ACC112 (cell line): ENCODE results near the gene ATP11A.

Experiments used
- H2AFZ ChIP-seq: fragments of 200-600 bp; sonication (generic); one replicate; pipeline ENCODE4 v1.6.0; 2017; ENCODE audit warnings: antibody characterized with exemption, low read length; ENCODE audit not compliant: unreplicated experiment
- H3K27ac ChIP-seq: fragments of 200-600 bp; sonication (generic); 2 replicates; pipeline ENCODE4 v1.5.1; 2014; ENCODE audit warnings: low read depth, mild to moderate bottlenecking, antibody characterized with exemption, low read length, moderate library complexity
- H3K27me3 ChIP-seq: fragments of 200-600 bp; sonication (generic); 2 replicates; pipeline ENCODE4 v1.6.1; 2014; ENCODE audit warnings: mild to moderate bottlenecking, antibody characterized with exemption, low read length, moderate library complexity, mixed read lengths; ENCODE audit not compliant: insufficient read depth
- H3K36me3 ChIP-seq: fragments of 200-600 bp; sonication (generic); 2 replicates; pipeline ENCODE4 v1.6.1; 2016; ENCODE audit warnings: mild to moderate bottlenecking, antibody characterized with exemption, low read length, moderate library complexity, mixed read lengths; ENCODE audit not compliant: insufficient read depth
- H3K4me1 ChIP-seq: fragments of 200-600 bp; sonication (generic); one replicate; pipeline ENCODE4 v1.6.1; 2016; ENCODE audit warnings: low read length, mixed read lengths; ENCODE audit not compliant: insufficient read depth, unreplicated experiment, control insufficient read depth
- H3K4me3 ChIP-seq: fragments of 200-600 bp; sonication (generic); 2 replicates; pipeline ENCODE4 v1.5.1; 2014; ENCODE audit warnings: mild to moderate bottlenecking, low read depth, low read length
- H3K79me2 ChIP-seq: fragments of 200-600 bp; sonication (generic); one replicate; pipeline ENCODE4 v1.6.0; 2016; ENCODE audit warnings: low read length; ENCODE audit not compliant: control insufficient read depth, unreplicated experiment, insufficient read depth

Gene ATP11A

DNA sequence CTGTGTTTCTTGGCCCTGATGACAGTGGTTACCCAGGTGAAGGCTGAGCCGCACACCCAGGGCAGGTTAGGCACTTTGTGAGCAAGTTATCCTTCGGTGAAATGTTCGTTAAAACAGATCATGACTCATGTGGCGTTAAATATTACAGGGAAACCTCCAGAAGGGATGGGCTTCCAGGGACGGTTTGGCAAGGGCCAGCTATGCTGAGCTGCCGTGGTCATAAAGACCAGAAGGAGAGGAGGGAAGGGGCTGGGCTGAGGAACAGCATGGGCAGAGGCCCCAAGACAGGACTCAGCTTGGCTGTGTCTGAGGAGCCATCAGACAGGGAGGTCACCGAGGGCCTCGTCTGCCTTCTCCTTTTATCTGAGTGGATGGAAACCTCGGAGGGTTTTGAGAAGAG, 47.5 kb downstream of the ATP11A start:
- Histone ChIP-seq H3K27ac (no peak overlapping the region), H3K27me3 (no peaks in the 10 kb centered on the region), H3K79me2 (no peaks in the 10 kb centered on the region), H2AFZ (no peak overlapping the region), H3K4me3 (no peak overlapping the region), H3K4me1 (peaks cover 14% of the 10 kb centered on the region), H3K36me3 (no peaks in the 10 kb centered on the region)

DNA sequence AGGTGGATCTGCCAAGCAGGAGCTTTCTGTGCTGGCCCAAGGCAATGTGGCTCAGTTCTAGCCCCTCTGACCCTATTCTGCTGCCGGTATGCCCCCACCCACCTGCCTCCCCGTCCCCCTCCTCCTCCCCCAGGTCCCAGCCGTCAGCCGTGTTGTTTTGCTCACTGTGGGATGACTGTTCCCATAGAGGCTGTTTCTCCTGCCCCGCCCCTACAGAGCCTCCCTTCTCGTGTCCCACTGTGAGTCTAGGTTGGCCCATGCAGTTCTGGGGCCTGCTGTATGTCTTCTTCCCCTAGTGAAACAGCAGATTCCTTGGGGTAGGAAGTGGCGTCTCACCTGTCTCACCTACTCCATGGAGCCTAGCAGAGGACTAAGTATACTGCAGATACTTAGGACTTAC, 48.8 kb downstream of the ATP11A start:
- peaks cover 14% of the 10 kb centered on the region for H3K4me1 ChIP-seq
- H3K36me3 ChIP-seq, result no peaks in the 10 kb centered on the region
- H3K4me3 ChIP-seq, result no peak overlapping the region
- peaks cover 4% of the 10 kb centered on the region for H3K79me2 ChIP-seq
- H2AFZ ChIP-seq, result no peak overlapping the region
- no peaks in the 10 kb centered on the region for H3K27me3 ChIP-seq
- H3K27ac ChIP-seq, result no peak overlapping the region

DNA sequence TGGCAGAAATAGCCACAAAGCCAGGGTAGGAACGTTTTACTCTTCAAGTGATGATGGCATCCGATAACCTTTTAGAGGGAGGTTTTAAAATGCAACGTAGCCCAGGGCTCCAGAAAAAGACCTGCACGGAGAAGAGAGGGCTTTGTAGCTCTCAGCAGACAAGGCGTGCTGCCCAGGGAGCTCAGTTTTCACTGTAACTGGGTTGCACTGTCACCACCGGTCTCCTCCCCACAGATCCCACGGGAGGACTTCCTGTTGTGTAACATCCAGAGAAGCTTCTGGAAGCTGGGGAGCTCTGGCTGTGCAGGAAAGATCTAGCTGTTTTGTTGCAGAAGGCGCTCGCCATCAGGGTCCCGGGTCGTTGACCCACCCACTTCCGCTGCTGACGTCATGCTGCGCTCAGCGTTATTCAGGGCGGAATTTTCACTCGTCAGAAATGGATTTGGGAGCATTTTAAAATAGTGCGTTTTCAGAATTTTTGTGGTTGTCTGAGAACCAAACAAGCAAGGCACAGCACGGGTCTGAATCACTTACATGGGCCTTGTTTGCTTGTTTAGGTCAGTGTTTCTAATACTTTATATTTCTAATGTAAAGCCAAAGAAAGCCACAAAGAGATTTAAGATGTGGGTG, 50.8 kb downstream of the ATP11A start:
- H3K79me2 ChIP-seq, result peaks cover 14% of the 10 kb centered on the region
- H3K36me3 ChIP-seq, result no peaks in the 10 kb centered on the region
- no peaks in the 10 kb centered on the region for H3K27me3 ChIP-seq
- peak overlapping the region; percentile 53 for H3K4me3 ChIP-seq
- H2AFZ ChIP-seq, result peak overlapping the region; percentile 23
- H3K27ac ChIP-seq, result peak overlapping the region; percentile 74
- peaks cover 18% of the 10 kb centered on the region for H3K4me1 ChIP-seq

DNA sequence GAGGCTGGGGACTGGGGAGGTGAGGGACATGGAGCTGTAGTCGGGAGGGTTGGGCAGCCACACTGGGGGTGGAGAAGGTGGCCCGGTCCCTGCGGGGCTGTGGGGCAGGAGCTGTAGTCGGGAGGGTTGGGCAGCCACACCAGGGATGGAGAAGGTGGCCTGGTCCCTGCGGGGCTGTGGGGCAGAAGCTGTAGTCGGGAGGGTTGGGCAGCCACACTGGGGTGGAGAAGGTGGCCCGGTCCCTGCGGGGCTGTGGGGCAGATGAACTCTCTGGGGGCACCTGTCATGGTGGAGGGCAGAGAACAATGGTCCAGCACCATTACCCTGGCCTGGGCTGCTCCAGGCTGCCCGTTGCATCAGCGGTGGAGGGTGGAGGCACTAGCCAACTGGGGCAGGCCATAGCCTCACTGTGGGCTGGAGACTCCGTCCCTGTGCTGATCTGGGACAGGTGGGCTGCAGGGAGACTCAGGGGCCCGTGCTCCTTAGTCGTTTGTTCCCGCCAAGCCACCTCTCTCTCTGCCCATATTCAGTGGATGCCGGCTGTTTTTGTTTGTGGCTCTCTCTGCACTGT, 51.4 kb downstream of the ATP11A start:
- H3K36me3 ChIP-seq, result no peaks in the 10 kb centered on the region
- H3K27ac ChIP-seq, result peak overlapping the region; percentile 74
- peak overlapping the region; percentile 53 for H3K4me3 ChIP-seq
- H3K27me3 ChIP-seq, result no peaks in the 10 kb centered on the region
- peak overlapping the region; percentile 23 for H2AFZ ChIP-seq
- H3K79me2 ChIP-seq, result peaks cover 18% of the 10 kb centered on the region
- H3K4me1 ChIP-seq, result peaks cover 18% of the 10 kb centered on the region

DNA sequence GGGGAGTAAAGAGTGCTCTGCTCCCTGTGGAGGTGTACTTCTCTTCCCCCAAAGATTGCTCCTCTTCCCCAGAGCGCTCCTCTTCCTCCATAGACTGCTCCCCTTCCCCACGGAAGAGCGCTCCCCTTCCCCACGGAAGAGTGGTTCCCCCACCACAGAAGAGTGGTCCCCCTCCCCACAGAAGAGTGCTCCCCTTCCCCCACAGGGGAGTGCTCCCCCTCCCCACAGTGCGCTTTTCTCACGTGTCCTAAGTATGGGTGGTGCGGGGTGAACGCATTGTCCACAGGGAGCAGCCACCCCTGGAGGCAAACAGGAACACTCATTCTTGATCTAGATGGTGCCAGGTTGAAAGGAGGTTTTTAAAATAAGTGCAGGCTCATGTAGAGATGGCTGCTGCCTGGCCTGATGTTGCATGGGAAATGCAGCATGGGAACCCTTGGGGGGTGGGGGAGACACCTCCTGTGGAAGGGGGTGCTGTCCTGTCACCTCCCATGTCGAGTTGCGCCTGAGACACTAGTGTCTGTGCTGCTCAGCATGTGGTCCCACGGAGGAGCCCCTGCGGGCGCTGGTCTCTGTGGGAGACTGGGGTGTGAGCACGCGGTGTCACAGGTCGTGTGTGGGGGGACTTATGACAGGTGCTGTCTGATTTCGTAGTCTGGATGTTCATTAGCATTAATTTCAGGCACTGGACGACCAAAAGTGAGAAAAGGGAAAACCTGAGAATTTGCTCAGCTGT, 52.2 kb downstream of the ATP11A start:
- Histone ChIP-seq H3K36me3 (no peaks in the 10 kb centered on the region), H3K4me1 (peaks cover 18% of the 10 kb centered on the region), H3K27me3 (no peaks in the 10 kb centered on the region)

DNA sequence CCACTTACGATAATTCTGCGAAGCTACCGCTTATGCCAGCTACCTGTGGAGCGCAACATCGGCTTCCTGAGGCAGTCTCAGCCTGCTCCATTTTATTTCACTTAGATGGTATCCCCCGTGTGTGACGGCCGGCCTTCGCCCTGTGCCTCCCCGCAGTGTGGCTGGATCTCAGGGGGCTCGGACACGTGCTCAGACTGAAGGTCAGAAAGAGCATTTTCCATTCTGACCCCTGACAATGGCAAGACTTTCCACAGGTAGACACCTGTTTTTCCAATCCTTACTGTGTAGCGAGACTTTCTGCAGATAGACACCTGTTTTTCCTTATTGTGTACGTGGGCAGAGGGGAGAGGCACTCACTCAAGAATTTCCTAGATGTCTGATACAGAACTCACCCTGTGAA, 52.7 kb downstream of the ATP11A start:
- H2AFZ ChIP-seq, result no peak overlapping the region
- H3K36me3 ChIP-seq, result no peaks in the 10 kb centered on the region
- peaks cover 18% of the 10 kb centered on the region for H3K79me2 ChIP-seq
- no peak overlapping the region for H3K4me3 ChIP-seq
- peaks cover 18% of the 10 kb centered on the region for H3K4me1 ChIP-seq
- no peaks in the 10 kb centered on the region for H3K27me3 ChIP-seq
- no peak overlapping the region for H3K27ac ChIP-seq

More for the DNA sequence above, 52.2 kb downstream of the ATP11A start:
- H3K79me2 ChIP-seq, result peaks cover 18% of the 10 kb centered on the region
- H2AFZ ChIP-seq, result no peak overlapping the region
- no peak overlapping the region for H3K27ac ChIP-seq
- H3K4me3 ChIP-seq, result no peak overlapping the region

DNA sequence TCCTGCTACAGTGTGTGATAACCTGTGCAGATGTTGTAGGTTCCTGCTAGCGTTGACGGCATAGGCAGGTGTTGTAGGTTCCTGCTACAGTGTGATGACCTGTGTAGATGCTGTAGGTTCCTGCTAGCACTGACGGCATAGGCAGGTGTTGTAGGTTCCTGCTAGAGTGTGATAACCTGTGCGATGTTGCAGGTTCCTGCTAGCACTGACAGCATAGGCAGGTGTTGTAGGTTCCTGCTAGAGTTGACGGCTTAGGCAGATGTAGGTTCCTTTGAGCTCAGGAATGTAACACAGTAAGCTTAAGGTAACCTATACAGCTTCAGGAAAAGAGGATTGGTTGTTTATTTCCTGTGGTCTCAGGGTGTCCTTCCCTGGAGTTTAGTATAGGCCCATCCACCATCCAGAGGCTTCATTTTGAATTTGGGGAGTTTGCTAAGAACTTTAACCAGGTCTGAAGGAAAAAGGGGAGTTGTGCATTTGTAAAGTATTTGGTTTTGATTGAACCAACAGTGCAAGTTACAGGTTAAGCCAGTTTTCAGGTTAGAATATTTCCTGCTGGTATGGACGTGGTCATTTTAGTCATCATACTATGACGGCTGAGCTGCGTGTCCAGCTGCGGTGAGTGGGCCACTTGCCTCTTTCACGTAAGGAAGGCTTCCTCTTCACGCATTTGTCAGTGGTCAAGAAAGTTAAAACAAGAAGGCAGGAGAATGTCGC, 53.8 kb downstream of the ATP11A start:
- H3K36me3 ChIP-seq, result no peaks in the 10 kb centered on the region

DNA sequence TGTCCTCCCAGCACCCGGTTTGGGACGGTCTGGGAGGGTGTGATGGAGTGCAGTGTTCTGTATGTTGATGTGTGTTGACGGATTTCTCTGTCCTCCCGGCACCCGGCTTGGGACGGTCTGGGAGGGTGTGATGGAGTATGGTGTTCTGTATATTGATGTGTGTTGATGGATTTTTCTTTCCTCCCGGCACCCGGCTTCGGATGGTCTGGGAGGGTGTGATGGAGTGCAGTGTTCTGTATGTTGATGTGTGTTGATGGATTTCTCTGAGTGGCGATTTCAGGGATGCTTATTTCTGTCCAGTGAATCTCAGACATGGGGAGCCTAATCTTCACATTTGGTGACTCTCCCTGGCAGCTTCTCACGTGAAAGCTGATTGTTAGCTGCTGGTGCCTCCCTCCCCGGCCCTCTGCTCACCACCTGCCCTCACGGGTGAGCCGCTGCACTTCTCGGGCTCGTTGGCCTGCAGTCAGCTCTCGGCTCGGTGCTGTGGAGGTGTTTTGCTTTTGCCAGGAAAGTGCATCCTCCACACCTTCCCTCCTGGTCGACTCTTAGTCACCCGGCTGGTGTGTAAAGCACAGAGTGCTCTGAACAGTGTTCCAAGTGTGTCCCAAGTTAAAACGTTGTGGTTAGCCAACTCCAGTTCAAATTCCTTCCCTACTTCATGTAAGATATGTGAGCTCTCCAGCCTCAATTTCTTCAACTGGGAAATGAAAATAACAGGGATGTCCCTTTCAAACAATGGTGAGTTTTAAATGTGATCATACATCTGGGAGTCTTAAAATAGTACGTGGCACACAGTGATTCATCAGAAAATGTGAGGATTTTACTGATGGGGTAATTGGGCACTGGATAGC, 54.6 kb downstream of the ATP11A start:
- H3K27ac ChIP-seq, result no peak overlapping the region
- H2AFZ ChIP-seq, result no peak overlapping the region
- peaks cover 18% of the 10 kb centered on the region for H3K4me1 ChIP-seq
- no peaks in the 10 kb centered on the region for H3K36me3 ChIP-seq
- no peaks in the 10 kb centered on the region for H3K27me3 ChIP-seq
- peaks cover 18% of the 10 kb centered on the region for H3K79me2 ChIP-seq
- no peak overlapping the region for H3K4me3 ChIP-seq

More for the DNA sequence above, 53.8 kb downstream of the ATP11A start:
- Histone ChIP-seq H3K4me1 (peaks cover 18% of the 10 kb centered on the region), H3K27me3 (no peaks in the 10 kb centered on the region), H2AFZ (no peak overlapping the region), H3K79me2 (peaks cover 18% of the 10 kb centered on the region), H3K27ac (no peak overlapping the region), H3K4me3 (no peak overlapping the region)

DNA sequence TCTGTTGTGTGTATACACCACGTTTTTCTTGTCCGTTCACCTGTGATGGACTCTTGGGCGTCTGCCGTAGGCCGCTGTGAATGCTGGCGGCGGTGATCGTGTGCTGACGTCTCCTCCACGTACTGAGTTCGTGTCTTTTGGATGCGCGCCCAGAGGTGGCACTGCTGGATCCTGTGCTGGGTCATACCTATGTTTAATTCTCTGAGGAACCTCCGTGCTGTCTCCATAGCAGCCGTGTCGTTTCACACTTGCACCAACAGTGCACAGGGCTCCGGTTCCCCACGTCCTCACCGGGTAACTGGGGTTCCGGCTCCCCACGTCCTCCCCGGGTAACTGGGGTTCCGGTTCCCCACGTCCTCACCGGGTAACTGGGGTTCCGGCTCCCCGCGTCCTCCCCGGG, 56.2 kb downstream of the ATP11A start:
- Histone ChIP-seq H3K4me1 (peaks cover 9% of the 10 kb centered on the region), H3K4me3 (no peak overlapping the region), H3K27me3 (no peaks in the 10 kb centered on the region), H3K36me3 (no peaks in the 10 kb centered on the region), H3K79me2 (peaks cover 18% of the 10 kb centered on the region), H3K27ac (no peak overlapping the region), H2AFZ (no peak overlapping the region)

DNA sequence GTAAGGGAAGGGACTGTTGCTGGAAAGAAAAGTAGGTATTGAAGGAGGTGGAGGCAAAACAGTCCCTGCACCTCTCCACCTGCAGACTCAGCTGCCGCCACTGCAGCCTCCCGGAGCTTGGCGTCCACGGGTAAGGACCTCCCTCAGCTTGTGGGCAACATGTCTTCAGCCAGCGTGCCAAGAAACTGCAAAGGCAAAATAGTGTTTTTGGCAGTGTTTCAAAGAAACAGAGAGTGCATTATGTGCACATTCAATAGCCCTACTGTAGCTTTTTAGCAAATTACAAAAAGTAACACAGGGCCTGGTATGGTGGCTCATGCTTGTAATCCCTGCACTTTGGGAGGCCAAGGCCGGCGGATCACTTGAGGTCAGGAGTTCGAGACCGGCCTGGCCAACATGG, 57.4 kb downstream of the ATP11A start:
- peaks cover 18% of the 10 kb centered on the region for H3K79me2 ChIP-seq
- no peak overlapping the region for H2AFZ ChIP-seq
- no peaks in the 10 kb centered on the region for H3K27me3 ChIP-seq
- no peak overlapping the region for H3K27ac ChIP-seq
- peaks cover 5% of the 10 kb centered on the region for H3K4me1 ChIP-seq
- H3K36me3 ChIP-seq, result no peaks in the 10 kb centered on the region
- H3K4me3 ChIP-seq, result no peak overlapping the region
